Stimulated activated memory B cell treated with anti-CD40 and anti-IgM and Interleukin-4, amounts not matched to agents 10 μg/mL and 1 μg/mL and 100 μg/mL, for 72 hours (primary cell): ENCODE results near the gene LTB4R2.

Experiments
- ATAC-seq: fragments of 150-1000 bp; cut with Tn5 transposase; 2 replicates; pipeline ENCODE4 v1.10.0; 2021
- H3K27ac Mint-ChIP-seq: one replicate; pipeline ENCODE4 v1.8.0; 2022; ENCODE audit warnings: mild to moderate bottlenecking, mixed read lengths
- H3K27me3 Mint-ChIP-seq: one replicate; pipeline ENCODE4 v1.8.0; 2022; ENCODE audit warnings: mixed read lengths
- H3K36me3 Mint-ChIP-seq: one replicate; pipeline ENCODE4 v1.8.0; 2022; ENCODE audit warnings: mixed read lengths
- H3K4me1 Mint-ChIP-seq: one replicate; pipeline ENCODE4 v1.8.0; 2022; ENCODE audit warnings: mixed read lengths
- H3K4me3 Mint-ChIP-seq: one replicate; pipeline ENCODE4 v1.8.0; 2022; ENCODE audit warnings: mild to moderate bottlenecking, moderate library complexity, mixed read lengths
- H3K9me3 Mint-ChIP-seq: one replicate; pipeline ENCODE4 v1.8.0; 2022; ENCODE audit warnings: mixed read lengths

Gene LTB4R2

DNA sequence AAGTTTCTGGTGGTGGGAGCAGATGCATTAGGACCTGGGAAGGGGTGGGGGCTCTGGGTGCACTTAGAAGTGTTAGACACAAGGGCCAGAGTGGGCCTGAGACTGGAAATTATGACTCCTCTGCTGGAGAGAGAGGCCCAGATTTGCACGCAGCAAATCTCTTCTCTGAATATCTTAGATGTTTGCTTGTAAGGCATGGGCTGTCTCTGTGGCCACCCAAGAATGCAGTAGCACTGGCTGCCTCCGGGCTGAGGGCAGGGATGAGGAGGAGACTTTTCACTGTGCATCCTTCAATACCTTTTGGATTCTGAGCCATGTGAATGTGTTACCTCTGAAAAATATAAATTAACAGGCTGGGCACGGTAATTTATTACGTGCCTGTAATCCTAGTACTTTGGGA, 24.6 kb upstream of the LTB4R2 start:
- H3K4me3 Mint-ChIP-seq = no peak overlapping the region
- H3K36me3 Mint-ChIP-seq = peaks cover 13% of the 10 kb centered on the region
- H3K27ac Mint-ChIP-seq = peak overlapping the region; percentile 65
- ATAC-seq = no peak
- H3K9me3 Mint-ChIP-seq = no peaks in the 10 kb centered on the region
- no peaks in the 10 kb centered on the region for H3K27me3 Mint-ChIP-seq
- peaks cover 60% of the 10 kb centered on the region for H3K4me1 Mint-ChIP-seq

DNA sequence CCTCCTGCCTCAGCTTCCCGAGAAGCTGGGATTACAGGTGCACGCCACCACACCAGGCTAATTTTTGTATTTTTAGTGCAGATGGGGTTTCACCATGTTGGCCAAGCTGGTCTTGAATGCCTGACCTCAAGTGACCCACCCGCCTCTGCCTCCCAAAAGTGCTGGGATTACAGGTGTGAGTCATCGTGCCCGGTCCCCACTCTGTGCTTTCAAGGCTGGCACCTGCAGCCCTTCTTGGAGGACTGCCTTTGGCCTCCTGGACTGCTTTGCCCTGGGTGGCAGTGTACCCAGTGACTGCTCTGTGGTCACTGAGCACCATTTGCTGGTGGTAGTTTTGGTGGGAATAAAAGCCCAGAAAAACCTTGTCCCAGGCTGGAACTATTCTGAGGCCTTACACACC, 22.9 kb upstream of the LTB4R2 start:
- no peak for ATAC-seq
- Mint-ChIP-seq H3K27ac (no peak overlapping the region), H3K4me3 (no peak overlapping the region), H3K9me3 (no peaks in the 10 kb centered on the region), H3K36me3 (peaks cover 27% of the 10 kb centered on the region), H3K27me3 (no peaks in the 10 kb centered on the region), H3K4me1 (peaks cover 58% of the 10 kb centered on the region)

DNA sequence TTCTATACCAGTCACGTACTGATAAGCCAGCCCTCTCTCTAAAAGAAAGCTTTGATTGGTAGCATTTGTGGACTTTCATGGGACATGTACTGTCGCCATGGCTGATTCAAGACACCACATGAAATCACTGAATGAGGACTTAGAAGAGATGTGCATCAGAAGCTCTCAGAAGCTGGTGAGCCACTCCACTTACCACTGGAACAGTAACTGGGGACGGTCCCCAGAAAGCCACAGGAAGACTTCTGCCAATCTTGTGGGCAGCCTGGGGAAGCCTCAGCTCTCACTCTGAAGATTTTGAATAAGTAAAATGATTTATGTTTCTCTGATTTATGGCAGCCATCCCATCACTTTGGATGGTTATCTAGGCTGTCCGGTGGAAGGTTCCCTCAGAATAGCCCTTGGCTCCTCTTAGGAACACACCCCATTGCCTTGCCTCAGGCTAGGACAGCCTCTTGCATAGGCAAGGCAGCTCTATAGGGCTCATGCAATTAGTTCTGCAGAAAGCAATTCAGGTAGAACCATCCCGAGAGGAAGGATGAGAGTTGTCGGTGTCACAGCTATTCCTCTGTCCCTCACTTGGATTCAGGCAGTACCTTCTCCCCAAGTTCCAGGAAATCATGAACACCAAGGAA, 20.2 kb upstream of the LTB4R2 start:
- Mint-ChIP-seq H3K9me3 (no peaks in the 10 kb centered on the region), H3K27me3 (no peaks in the 10 kb centered on the region), H3K27ac (no peak overlapping the region), H3K4me3 (peak overlapping the region; percentile 52), H3K36me3 (peaks cover 39% of the 10 kb centered on the region), H3K4me1 (peaks cover 43% of the 10 kb centered on the region)
- ATAC-seq = peak; percentile 98

DNA sequence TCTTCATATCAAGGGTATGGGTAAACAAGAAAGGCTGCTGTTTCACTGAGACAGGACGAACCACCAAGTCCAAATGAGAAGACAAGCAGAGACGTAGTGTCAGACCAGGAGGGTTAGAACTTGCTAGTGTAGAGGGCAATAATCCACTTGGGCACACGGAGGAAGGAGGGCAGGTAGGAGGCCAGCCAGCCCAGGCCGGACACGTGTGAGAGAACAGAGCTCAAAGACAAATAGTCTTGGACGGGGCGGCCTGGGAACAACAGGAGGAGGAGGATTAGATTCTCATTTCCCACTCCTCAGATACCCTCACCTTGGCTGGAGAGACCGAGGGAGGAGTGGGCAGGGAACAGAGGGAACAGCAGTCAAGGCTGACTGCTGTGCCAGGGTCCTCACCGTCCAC, 19.2 kb upstream of the LTB4R2 start:
- H3K9me3 Mint-ChIP-seq = no peaks in the 10 kb centered on the region
- no peak for ATAC-seq
- H3K36me3 Mint-ChIP-seq = peaks cover 46% of the 10 kb centered on the region
- no peak overlapping the region for H3K27ac Mint-ChIP-seq
- H3K27me3 Mint-ChIP-seq = no peaks in the 10 kb centered on the region
- no peak overlapping the region for H3K4me3 Mint-ChIP-seq
- peaks cover 40% of the 10 kb centered on the region for H3K4me1 Mint-ChIP-seq

DNA sequence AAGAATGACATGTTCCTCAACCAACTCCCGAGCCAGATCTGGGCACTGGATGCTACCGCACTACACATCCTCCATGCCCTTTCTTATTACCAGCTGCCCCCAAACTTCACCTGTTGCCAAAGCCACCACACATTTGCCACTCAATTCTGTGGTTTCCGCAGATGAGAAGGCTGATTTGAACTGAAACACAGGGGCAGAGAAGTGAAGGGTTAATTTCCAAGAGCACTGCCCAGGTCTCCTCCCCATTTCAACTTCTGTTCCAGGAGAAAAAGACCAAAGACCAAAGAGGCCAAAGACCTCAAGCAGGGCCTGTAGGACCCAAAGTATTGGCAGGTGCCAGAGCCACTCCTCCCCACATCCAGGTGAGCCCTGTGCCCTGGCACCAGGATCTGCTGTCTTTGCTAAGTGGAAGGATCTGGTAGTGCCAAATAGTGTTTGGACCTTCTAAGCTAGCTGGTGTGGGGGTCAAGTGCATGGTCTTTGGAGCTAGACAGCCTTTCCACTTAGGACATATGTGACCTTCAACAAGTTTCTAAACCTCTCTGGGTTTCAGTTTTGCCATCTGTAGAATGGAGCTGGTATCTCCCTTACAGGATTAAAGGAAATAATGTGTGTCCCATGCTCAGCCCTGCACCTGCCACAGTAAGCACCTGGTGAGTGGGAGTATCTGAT, 18.4 kb upstream of the LTB4R2 start:
- no peak for ATAC-seq
- H3K4me1 Mint-ChIP-seq = peaks cover 48% of the 10 kb centered on the region
- no peak overlapping the region for H3K4me3 Mint-ChIP-seq
- no peaks in the 10 kb centered on the region for H3K27me3 Mint-ChIP-seq
- H3K27ac Mint-ChIP-seq = no peak overlapping the region
- H3K9me3 Mint-ChIP-seq = no peaks in the 10 kb centered on the region
- H3K36me3 Mint-ChIP-seq = peaks cover 55% of the 10 kb centered on the region

DNA sequence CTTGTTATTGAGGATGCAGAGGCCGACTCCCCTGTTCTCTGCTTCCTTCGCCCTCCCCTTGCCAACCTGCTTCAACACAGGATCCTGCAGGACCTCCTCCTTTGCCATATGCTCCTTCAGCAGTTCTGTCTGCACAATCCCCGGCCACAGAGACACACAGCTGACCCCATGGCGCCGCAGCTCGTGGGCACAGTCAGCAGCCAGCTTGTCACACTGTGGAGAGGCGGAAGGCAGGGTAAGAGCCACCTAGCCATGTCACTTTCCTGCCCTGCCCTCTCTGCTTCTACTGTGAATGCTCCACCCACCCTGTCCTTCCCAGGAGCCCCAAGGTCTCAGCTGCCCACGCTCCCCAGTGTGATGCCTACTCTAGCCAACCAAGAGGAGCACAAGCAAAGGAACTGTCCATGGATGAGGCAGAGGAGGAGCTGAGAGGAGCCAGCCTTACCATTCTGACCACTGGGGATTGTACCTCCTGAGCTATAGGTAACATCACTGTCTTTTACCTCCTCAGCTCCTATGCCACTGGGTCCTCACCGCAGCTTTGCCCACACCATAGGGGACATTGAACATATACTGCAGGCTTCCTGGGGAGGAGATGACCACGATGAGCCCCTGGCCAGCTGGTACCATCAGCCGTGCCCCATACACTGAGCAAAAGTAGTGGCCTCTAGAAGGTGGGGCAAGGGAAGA, 17.7 kb upstream of the LTB4R2 start:
- peaks cover 57% of the 10 kb centered on the region for H3K36me3 Mint-ChIP-seq
- no peaks in the 10 kb centered on the region for H3K9me3 Mint-ChIP-seq
- peaks cover 54% of the 10 kb centered on the region for H3K4me1 Mint-ChIP-seq
- no peak for ATAC-seq
- H3K27me3 Mint-ChIP-seq = no peaks in the 10 kb centered on the region
- H3K27ac Mint-ChIP-seq = no peak overlapping the region
- no peak overlapping the region for H3K4me3 Mint-ChIP-seq

DNA sequence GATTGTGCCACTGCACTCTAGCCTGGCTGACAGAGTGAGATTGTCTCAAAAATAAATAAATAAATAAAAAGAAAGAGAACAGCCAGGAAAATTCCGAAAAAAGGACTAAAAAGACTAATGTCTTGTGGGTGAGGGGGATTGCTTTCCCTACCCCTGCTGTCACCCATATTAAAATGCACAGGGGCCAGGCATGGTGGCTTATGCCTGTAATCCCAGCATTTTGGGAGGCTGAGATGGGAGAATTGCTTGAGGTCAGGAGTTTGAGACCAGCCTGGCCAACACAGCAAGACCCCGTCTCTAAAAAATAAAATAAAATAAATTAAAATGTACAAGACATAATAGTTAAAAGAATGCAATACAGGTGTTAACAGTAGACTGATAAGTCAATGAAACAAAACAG, 16.4 kb upstream of the LTB4R2 start:
- Mint-ChIP-seq H3K27me3 (no peaks in the 10 kb centered on the region), H3K27ac (no peak overlapping the region), H3K4me3 (no peak overlapping the region), H3K4me1 (peaks cover 53% of the 10 kb centered on the region), H3K9me3 (no peaks in the 10 kb centered on the region), H3K36me3 (peaks cover 57% of the 10 kb centered on the region)
- no peak for ATAC-seq

DNA sequence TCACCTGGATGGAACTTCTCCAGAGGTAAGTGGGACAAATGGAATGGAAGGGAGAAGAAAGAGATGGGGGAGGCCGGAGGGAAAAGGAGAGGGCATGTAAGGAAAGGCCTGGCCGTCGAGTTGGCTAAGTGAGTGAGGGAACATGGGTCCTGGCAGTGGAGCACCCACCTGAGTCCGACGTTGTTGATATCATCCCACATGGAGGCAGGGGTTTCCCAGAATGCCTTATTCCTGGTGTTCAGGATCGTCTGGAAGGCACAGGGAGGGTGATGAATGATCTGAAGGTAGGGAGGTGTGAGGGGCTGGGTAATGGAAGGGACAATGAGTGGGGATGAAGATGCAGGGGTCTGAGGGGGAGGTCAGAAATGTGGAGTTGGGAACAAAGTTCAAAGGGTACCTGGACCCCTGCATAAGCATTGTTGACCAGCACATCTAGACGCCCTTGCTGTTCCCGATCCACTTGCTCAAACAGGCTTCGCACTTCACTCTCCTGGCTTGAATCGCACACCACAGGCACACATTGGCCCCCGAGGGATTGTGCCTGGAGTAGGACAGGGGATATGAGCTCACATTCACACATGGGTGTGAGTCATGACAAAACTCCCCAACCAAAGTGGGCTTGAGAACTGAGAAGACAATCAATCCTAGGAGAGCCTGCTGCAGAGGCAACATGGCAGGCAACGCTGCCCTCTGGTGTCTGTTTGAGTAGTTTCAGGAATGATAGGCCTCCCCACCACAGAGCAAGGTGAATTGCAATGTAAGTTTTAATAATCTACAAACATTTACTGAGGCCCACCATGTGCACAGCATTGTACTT, 13.4 kb upstream of the LTB4R2 start:
- Mint-ChIP-seq H3K36me3 (peaks cover 37% of the 10 kb centered on the region), H3K4me3 (no peak overlapping the region), H3K9me3 (no peaks in the 10 kb centered on the region), H3K27ac (peak overlapping the region; percentile 68), H3K27me3 (no peaks in the 10 kb centered on the region), H3K4me1 (peaks cover 49% of the 10 kb centered on the region)
- ATAC-seq = peak; percentile 79

DNA sequence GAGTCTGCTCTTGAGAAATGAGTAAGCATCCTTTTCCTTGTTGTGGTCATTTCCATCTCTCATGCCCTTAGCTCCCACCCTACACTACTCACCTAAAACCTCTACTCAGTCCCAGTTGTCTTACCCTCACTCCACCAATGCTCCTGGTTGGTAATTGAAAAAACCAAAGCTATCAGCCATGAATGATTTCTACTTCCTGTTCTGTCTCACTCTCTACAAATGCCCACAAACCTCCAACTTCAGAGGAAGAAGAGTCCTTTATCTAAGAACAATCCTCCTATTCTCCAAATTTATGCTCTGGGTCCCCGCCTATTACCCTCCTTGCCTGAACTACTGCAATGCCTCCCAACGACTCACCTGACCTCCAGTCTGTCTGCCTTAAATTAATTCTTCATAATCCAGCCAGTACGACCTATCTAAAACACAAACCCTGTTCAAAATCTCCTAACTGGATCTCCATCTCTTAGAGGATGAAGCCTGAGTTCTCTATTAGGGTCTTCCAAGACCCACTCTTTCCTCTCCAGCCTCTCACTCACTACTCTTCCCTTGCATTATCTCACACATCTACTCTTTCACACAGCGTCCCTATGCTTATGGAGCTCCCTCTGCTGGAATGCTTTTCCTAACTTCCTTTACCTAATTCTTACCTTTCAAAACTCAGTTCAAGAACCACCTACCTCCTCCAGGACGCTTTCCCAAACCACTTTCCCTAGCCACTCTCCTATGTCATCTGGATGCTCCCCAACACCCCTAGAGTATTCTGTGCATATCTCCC, 12.6 kb upstream of the LTB4R2 start:
- Mint-ChIP-seq H3K4me1 (peaks cover 49% of the 10 kb centered on the region), H3K36me3 (peaks cover 31% of the 10 kb centered on the region), H3K27me3 (no peaks in the 10 kb centered on the region), H3K9me3 (no peaks in the 10 kb centered on the region), H3K4me3 (no peak overlapping the region), H3K27ac (peak overlapping the region; percentile 68)
- peak; percentile 2 for ATAC-seq

DNA sequence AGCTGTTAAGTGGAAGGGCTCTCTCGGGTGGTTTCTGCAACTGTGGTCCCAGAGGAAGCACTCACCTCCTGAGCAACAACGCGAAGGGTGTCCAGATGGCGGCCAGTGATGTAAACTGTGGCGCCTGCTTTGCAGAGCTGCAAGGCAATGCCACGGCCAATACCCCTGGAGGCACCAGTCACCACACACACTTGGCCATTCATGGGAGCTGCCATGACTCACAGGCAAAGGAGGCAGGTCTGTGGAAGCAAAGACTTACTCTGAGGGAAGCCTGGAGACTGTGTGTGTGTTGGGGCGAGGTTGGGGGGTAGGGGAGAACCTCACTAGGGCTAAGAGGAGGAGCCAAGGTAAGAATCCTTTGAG, 11.1 kb upstream of the LTB4R2 start:
- peaks cover 47% of the 10 kb centered on the region for H3K4me1 Mint-ChIP-seq
- H3K27me3 Mint-ChIP-seq = no peaks in the 10 kb centered on the region
- ATAC-seq = no peak
- H3K27ac Mint-ChIP-seq = peak overlapping the region; percentile 89
- H3K4me3 Mint-ChIP-seq = peak overlapping the region; percentile 93
- H3K9me3 Mint-ChIP-seq = no peaks in the 10 kb centered on the region
- peaks cover 35% of the 10 kb centered on the region for H3K36me3 Mint-ChIP-seq

DNA sequence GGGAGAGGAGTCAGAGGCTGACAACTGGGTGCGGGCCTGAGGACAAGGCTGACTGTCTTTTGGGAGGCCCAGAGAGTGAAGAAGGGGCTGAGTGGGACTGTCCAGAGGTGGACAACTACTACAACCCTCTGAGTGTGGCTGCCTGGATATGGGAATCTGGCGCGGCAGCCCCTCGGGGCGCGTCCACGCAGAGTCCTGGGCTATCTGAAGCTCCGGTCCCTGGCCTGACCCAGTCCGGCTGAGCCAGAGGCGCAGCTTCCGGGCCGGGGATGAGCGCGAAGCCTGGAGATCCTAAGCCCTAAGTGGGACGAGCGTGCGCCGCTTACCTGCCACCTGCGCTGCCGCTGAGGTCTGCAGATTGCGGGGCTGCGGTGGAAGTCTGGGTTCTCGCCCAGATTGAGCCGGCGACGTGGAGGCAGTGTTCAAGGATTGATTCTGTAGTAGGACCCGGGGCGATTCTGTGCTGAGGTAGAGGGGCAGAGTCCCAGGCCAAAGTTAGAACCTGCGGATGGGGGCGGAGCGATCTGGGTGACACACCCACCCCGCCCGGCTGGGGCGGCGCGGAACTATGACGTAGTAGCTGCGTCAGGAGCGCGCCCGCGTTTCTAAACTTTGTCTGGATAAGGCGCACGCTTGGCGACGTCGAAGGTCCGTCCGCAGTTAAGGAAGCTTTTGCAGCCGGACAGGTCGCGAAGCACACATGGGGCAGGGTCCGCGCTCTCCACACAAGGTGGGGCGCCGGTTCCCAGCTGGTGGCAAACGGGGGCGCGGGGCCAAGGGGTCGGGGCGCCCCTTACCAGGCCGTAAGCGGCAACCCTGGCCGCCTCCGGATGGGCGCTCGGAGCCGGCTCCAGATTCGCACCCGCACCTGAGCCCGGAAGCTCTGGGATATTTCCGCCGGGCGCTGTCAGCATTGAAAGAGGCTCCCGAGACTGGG, 10.4 kb upstream of the LTB4R2 start, which contains the start of the genes DHRS1 and NOP9:
Gene DHRS1 (minus strand): TSS at position 526 of the 937 bp plus-strand sequence. CDS start 674 bp downstream, outside the sequence.
Gene NOP9 (plus strand): TSS at position 596 of the 937 bp plus-strand sequence. CDS start 105 bp downstream, at position 701.
- no peaks in the 10 kb centered on the region for H3K9me3 Mint-ChIP-seq
- ATAC-seq = peak; percentile 92

DNA sequence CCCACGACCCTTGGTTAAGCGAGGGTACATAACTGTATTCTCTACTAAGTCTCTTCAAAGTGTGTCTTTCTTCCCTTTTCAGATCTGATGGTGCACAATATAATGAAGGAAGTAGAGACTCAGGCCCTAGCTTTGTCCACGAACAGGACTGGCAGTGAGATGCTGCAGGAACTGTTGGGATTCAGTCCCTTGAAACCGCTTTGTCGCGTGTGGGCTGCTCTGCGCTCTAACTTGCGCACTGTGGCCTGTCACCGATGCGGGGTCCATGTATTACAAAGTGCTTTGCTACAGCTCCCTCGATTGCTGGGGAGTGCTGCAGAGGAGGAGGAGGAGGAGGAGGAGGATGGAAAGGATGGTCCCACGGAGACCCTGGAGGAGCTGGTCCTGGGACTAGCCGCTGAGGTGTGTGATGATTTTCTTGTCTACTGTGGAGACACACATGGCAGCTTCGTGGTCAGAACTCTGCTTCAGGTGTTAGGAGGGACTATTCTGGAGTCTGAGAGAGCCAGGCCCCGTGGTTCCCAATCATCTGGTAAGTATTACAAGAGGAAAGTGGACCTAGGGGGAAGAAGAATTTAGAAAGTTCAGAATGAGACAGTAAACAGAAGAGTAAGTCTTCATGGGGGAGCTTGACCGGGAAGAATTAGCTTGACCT, 9.5 kb upstream of the LTB4R2 start:
- Mint-ChIP-seq H3K27ac (peak overlapping the region; percentile 89), H3K27me3 (no peaks in the 10 kb centered on the region), H3K9me3 (no peaks in the 10 kb centered on the region), H3K4me1 (peaks cover 47% of the 10 kb centered on the region), H3K36me3 (peaks cover 37% of the 10 kb centered on the region), H3K4me3 (peak overlapping the region; percentile 93)
- ATAC-seq = no peak

More for the DNA sequence above, 10.4 kb upstream of the LTB4R2 start, which contains the start of the genes DHRS1 and NOP9:
- Mint-ChIP-seq H3K27me3 (no peaks in the 10 kb centered on the region), H3K4me1 (peaks cover 47% of the 10 kb centered on the region), H3K36me3 (peaks cover 36% of the 10 kb centered on the region), H3K4me3 (peak within 1 kb of the TSS; percentile 93), H3K27ac (peak within 1 kb of the TSS; percentile 89)

DNA sequence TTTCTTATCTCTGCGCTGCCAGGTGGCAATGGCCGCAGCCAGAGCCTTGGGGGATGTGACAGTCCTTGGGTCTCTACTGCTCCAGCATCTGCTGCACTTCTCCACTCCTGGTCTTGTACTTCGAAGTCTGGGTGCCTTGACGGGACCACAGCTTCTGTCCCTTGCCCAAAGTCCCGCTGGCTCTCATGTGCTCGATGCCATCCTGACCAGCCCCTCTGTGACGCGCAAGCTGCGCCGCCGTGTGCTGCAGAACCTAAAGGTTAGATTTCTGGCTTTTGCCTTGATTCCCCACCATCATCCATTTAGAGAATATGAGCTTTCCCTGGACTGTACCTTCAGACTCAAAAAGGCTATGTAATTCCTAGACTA, 5.9 kb upstream of the LTB4R2 start:
- H3K27me3 Mint-ChIP-seq = no peaks in the 10 kb centered on the region
- H3K4me3 Mint-ChIP-seq = no peak overlapping the region
- peaks cover 41% of the 10 kb centered on the region for H3K36me3 Mint-ChIP-seq
- H3K4me1 Mint-ChIP-seq = peaks cover 31% of the 10 kb centered on the region
- no peak overlapping the region for H3K27ac Mint-ChIP-seq
- no peak for ATAC-seq
- no peaks in the 10 kb centered on the region for H3K9me3 Mint-ChIP-seq
